ENCODE data around the gene TMEM125.

TMEM125 gene

GRCh38 chr1:43275826-43276620, 6.2 kb downstream of the TMEM125 start:
- TF ChIP-seq EP300 (IDR thresholded peaks at IDR 0.05; ENCODE audit: borderline replicate concordance) (no peak), NFIC (IDR thresholded peaks at IDR 0.05) (no peak), ZBTB7A (IDR thresholded peaks at IDR 0.05; ENCODE audit: low read depth) (no peak), RAD21 (IDR thresholded peaks at IDR 0.05; ENCODE audit: low read depth) (no peak), REST (IDR thresholded peaks at IDR 0.05; ENCODE audit: low read depth) (no peak)

GRCh38 chr1:43276673-43277072, 6.9 kb downstream of the TMEM125 start:
- TF ChIP-seq USF1 (IDR thresholded peaks at IDR 0.05) (no peak), REST (IDR thresholded peaks at IDR 0.05; ENCODE audit: low read depth) (no peak), TAF1 (IDR thresholded peaks at IDR 0.05; ENCODE audit: low read depth) (no peak), FOXM1 (IDR thresholded peaks at IDR 0.05; ENCODE audit: borderline replicate concordance, low read depth) (no peak)

- TF ChIP-seq EGR1 (IDR thresholded peaks at IDR 0.05): no peak
- no peak for TF ChIP-seq FOXM1 (IDR thresholded peaks at IDR 0.05; ENCODE audit: borderline replicate concordance, low read depth)
- no peak for TF ChIP-seq USF1 (IDR thresholded peaks at IDR 0.05)
- no peak for TF ChIP-seq CREB1 (IDR thresholded peaks at IDR 0.05; ENCODE audit: low read depth)
- no peak for TF ChIP-seq MAX (IDR thresholded peaks at IDR 0.05)
- TF ChIP-seq CEBPB (IDR thresholded peaks at IDR 0.05): no peak
- TF ChIP-seq YY1 (IDR thresholded peaks at IDR 0.05; ENCODE audit: low read depth): no peak
- no peak for TF ChIP-seq REST (IDR thresholded peaks at IDR 0.05; ENCODE audit: low read depth)
- TF ChIP-seq ZBTB7A (IDR thresholded peaks at IDR 0.05; ENCODE audit: low read depth): no peak
- TF ChIP-seq TCF12 (IDR thresholded peaks at IDR 0.05; ENCODE audit: low read depth): no peak
- TF ChIP-seq TEAD4 (IDR thresholded peaks at IDR 0.05): no peak
- TF ChIP-seq NFIC (IDR thresholded peaks at IDR 0.05): no peak
These were observed 7.5 kb downstream of the TMEM125 start for GRCh38 chr1:43277116-43277876.

- TF ChIP-seq CREB1 (IDR thresholded peaks at IDR 0.05; ENCODE audit: low read depth) (no peak), YY1 (IDR thresholded peaks at IDR 0.05; ENCODE audit: low read depth) (no peak), FOXM1 (IDR thresholded peaks at IDR 0.05; ENCODE audit: borderline replicate concordance, low read depth) (no peak), ZBTB7A (IDR thresholded peaks at IDR 0.05; ENCODE audit: low read depth) (no peak), RAD21 (IDR thresholded peaks at IDR 0.05; ENCODE audit: low read depth) (no peak), EGR1 (IDR thresholded peaks at IDR 0.05) (no peak), CEBPB (IDR thresholded peaks at IDR 0.05) (no peak)
These were observed 9.4 kb downstream of the TMEM125 start for GRCh38 chr1:43279161-43279560.

GRCh38 chr1:43279666-43280065, 9.9 kb downstream of the TMEM125 start:
- TF ChIP-seq MAX (IDR thresholded peaks at IDR 0.05) (no peak), FOXM1 (IDR thresholded peaks at IDR 0.05; ENCODE audit: borderline replicate concordance, low read depth) (no peak), USF1 (IDR thresholded peaks at IDR 0.05) (no peak), CREB1 (IDR thresholded peaks at IDR 0.05; ENCODE audit: low read depth) (no peak), REST (IDR thresholded peaks at IDR 0.05; ENCODE audit: low read depth) (no peak), ZBTB7A (IDR thresholded peaks at IDR 0.05; ENCODE audit: low read depth) (no peak), EGR1 (IDR thresholded peaks at IDR 0.05) (no peak), EP300 (IDR thresholded peaks at IDR 0.05; ENCODE audit: borderline replicate concordance) (no peak), YY1 (IDR thresholded peaks at IDR 0.05; ENCODE audit: low read depth) (no peak), NFIC (IDR thresholded peaks at IDR 0.05) (no peak), TCF12 (IDR thresholded peaks at IDR 0.05; ENCODE audit: low read depth) (no peak), TAF1 (IDR thresholded peaks at IDR 0.05; ENCODE audit: low read depth) (no peak), CEBPB (IDR thresholded peaks at IDR 0.05) (no peak), RAD21 (IDR thresholded peaks at IDR 0.05; ENCODE audit: low read depth) (no peak), TEAD4 (IDR thresholded peaks at IDR 0.05) (no peak)
